ENCODE data around the gene SERPINB10. TPM values are rescaled to one million over a fixed set of nuclear protein-coding genes. Genes with fewer than 3 reads are reported as not detected.

SERPINB10 gene
- total RNA-seq, 1 donor from 2014 or later = not detected

DNA sequence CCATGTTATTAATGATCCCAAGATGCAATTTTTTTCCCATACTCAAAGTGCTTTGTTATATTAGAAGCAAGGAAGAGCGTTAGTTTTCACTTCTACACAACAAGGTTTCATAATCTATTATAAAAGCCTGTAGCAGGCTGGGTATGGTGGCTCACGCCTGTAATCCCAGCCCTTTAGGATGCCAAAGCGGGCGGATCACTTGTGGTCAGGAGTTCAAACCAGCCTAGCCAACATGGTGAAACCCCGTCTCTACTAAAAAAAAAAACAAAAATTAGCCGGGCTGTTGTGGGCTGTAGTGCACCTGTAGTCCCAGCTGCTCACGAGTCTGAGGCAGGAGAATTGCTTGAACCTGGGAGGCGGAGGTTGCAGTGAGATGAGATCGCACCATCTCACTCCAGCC lies 39.2 kb upstream of the SERPINB10 start:
- intact Hi-C loops (cut with DNase I) = no loop called here
- TF ChIP-seq, protein P1, sequence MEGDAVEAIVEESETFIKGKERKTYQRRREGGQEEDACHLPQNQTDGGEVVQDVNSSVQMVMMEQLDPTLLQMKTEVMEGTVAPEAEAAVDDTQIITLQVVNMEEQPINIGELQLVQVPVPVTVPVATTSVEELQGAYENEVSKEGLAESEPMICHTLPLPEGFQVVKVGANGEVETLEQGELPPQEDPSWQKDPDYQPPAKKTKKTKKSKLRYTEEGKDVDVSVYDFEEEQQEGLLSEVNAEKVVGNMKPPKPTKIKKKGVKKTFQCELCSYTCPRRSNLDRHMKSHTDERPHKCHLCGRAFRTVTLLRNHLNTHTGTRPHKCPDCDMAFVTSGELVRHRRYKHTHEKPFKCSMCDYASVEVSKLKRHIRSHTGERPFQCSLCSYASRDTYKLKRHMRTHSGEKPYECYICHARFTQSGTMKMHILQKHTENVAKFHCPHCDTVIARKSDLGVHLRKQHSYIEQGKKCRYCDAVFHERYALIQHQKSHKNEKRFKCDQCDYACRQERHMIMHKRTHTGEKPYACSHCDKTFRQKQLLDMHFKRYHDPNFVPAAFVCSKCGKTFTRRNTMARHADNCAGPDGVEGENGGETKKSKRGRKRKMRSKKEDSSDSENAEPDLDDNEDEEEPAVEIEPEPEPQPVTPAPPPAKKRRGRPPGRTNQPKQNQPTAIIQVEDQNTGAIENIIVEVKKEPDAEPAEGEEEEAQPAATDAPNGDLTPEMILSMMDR (IDR thresholded peaks at IDR 0.05) = no peak
- H3K4me1 ChIP-seq = no peaks in the 10 kb centered on the region
- H3K9me3 ChIP-seq = no peaks in the 10 kb centered on the region
- no peak for DNase-seq
- no peak overlapping the region for H3K4me3 ChIP-seq
- H3K36me3 ChIP-seq = no peaks in the 10 kb centered on the region
- no peaks in the 10 kb centered on the region for H3K27me3 ChIP-seq
- ATAC-seq = no peak
- H3K27ac ChIP-seq = no peak overlapping the region

DNA sequence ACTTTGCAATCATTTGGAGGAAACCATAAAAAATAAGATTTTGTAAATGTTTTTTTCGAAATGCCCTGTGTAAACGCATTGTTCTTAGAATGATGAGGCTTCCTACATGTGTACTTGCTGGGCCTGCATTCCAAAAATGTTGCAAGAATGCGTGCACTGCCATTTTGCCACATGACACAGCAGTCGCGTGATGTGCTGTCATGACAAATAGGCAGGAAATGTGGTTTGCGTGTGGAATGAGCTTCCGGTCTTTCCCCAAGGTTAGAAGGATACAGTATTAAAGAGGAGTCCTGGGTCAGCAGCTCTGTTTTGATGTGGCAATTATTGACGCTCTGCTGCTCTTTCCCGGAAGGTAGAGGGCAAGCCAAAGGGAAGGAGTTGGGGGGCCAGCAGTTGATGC lies 38.4 kb upstream of the SERPINB10 start:
- H3K27me3 ChIP-seq = no peaks in the 10 kb centered on the region
- no peaks in the 10 kb centered on the region for H3K4me1 ChIP-seq
- TF ChIP-seq, protein P1 (IDR thresholded peaks at IDR 0.05) = no peak
- no peaks in the 10 kb centered on the region for H3K9me3 ChIP-seq
- H3K27ac ChIP-seq = no peak overlapping the region
- intact Hi-C loops (cut with DNase I) = no loop called here
- no peaks in the 10 kb centered on the region for H3K36me3 ChIP-seq
- peak; percentile 22 for ATAC-seq
- H3K4me3 ChIP-seq = no peak overlapping the region
- DNase-seq = no peak

DNA sequence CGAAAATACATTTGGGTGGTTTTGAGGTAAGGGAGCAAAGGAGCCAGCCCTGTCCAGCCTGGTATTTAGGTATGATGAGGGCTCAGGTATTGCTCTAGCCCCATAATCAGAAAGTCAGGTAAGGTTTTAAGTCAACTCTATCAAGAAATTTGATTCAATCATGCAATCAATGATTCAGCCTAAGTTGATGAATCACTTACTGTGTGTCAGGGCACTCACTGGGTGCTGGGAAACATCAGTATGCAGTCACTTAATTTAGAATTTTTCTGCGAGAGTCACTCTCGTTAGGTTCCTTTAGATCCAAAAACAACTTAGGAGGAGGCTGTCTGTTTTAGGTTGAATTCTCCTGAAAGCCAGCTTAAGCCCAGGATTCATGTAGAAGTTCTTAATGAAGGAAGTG lies 37.9 kb upstream of the SERPINB10 start:
- intact Hi-C loops (cut with DNase I) = no loop called here
- H3K27me3 ChIP-seq = no peaks in the 10 kb centered on the region
- H3K36me3 ChIP-seq = no peaks in the 10 kb centered on the region
- ATAC-seq (no peak), DNase-seq (no peak)
- H3K9me3 ChIP-seq = no peaks in the 10 kb centered on the region
- TF ChIP-seq, protein P1 (IDR thresholded peaks at IDR 0.05) = no peak
- H3K4me1 ChIP-seq = no peaks in the 10 kb centered on the region
- H3K27ac ChIP-seq = no peak overlapping the region
- H3K4me3 ChIP-seq = no peak overlapping the region

DNA sequence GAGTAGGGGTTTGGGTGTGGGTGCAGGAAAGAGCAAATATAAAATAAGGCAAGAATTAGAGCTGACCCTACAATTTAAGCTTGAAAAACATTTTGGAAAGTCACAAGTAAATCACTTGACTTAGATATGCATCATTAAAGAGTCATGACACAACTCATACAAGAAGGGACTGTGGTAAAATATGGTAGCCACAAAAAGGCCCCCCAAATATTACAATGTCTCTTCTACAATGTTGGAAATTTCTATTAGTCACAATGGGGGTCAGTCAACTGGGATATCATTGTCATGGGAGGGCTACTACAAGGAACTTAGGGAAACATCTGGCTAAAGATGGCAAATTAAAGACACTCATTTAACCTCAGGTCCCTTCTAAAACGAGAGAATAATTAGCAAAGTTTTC lies 35.9 kb upstream of the SERPINB10 start:
- intact Hi-C loops (cut with DNase I) = no loop called here
- Histone ChIP-seq H3K4me1 (no peaks in the 10 kb centered on the region), H3K4me3 (no peak overlapping the region), H3K9me3 (no peaks in the 10 kb centered on the region), H3K36me3 (no peaks in the 10 kb centered on the region), H3K27ac (no peak overlapping the region), H3K27me3 (no peaks in the 10 kb centered on the region)
- ATAC-seq = no peak
- TF ChIP-seq, protein P1 (IDR thresholded peaks at IDR 0.05) = no peak
- no peak for DNase-seq

DNA sequence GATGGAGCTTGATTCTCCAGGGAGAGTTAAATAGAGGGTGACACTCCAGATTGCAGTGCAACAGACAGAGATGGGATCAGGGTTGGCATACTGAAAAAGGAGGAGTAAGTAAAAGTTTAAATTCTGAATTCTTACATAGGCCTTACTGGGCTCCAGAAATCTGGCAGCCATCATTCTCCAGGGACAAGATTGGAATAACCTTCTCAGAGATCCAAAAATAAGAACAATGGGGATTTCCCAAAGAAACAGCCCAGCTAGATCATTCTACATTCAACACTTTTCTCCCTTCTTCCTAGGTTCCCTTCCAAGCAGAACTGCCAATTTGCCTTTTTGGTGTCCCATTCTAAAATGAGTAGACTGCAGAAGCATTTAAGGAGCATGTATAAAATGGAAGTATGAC lies 35.2 kb upstream of the SERPINB10 start:
- intact Hi-C loops (cut with DNase I) = no loop called here
- H3K4me1 ChIP-seq = no peaks in the 10 kb centered on the region
- TF ChIP-seq, protein P1 (IDR thresholded peaks at IDR 0.05) = no peak
- ATAC-seq (no peak), DNase-seq (no peak)
- H3K4me3 ChIP-seq = no peak overlapping the region
- no peaks in the 10 kb centered on the region for H3K9me3 ChIP-seq
- no peaks in the 10 kb centered on the region for H3K27me3 ChIP-seq
- no peak overlapping the region for H3K27ac ChIP-seq
- no peaks in the 10 kb centered on the region for H3K36me3 ChIP-seq

DNA sequence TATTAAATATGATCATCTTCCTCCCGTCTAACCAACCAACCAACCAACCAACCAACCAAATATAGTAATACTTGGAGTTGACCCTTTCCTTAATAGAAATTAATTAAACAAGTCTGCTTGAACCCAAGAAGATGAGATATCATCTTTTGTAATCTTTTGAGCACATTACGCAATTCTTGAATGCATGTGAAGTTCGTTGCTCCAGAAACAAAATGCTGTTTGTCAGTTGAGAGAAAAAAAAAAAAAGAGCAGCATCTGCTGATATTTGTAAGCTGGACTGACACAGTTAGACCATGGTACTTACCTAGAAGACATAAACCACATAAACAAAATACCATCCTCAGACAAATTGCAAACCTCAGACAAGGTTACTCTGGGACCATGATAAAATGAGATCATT lies 29.4 kb upstream of the SERPINB10 start:
- ATAC-seq (no peak), DNase-seq (no peak)
- Histone ChIP-seq H3K4me1 (no peaks in the 10 kb centered on the region), H3K36me3 (no peaks in the 10 kb centered on the region), H3K27ac (no peak overlapping the region), H3K27me3 (no peaks in the 10 kb centered on the region), H3K9me3 (no peaks in the 10 kb centered on the region), H3K4me3 (no peak overlapping the region)
- intact Hi-C loops (cut with DNase I) = no loop called here
- TF ChIP-seq, protein P1 (IDR thresholded peaks at IDR 0.05) = no peak

Measured in upper lobe of right lung (tissue), 1 donor.